Neutrophil (primary cell): ENCODE data around the gene P2RX2.

Experiments used
- H3K27ac ChIP-seq: fragments of 200-600 bp; sonication (generic); 2 replicates; pipeline ENCODE4 v1.5.1; 2016; ENCODE audit warnings: mild to moderate bottlenecking, moderate library complexity
- H3K27me3 ChIP-seq: fragments of 200-600 bp; sonication (generic); 2 replicates; pipeline ENCODE4 v1.6.0; 2016; ENCODE audit warnings: mild to moderate bottlenecking
- H3K36me3 ChIP-seq: fragments of 200-600 bp; sonication (generic); 2 replicates; pipeline ENCODE4 v1.5.1; 2017
- H3K4me1 ChIP-seq, 2 experiments: fragments of 200-600 bp in 1 of 2; sonication (generic) in 1 of 2; 1 replicate in 1 of 2; 2 replicates in 1 of 2; pipeline versions ENCODE4 v1.5.1 to v1.6.1; 2013 to 2016; ENCODE audit warnings: low read depth in 1 of 2, low read length in 1 of 2, mild to moderate bottlenecking in 1 of 2, moderate library complexity in 1 of 2; ENCODE audit not compliant: control insufficient read depth in 1 of 2, insufficient read depth in 1 of 2
- H3K4me3 ChIP-seq, 2 experiments: fragments of 200-600 bp in 1 of 2; sonication (generic) in 1 of 2; 1 replicate in 1 of 2; 2 replicates in 1 of 2; pipeline ENCODE4 v1.5.1; 2013 to 2016; ENCODE audit warnings: low read depth in 1 of 2, low read length in 1 of 2, mild to moderate bottlenecking in 1 of 2, moderate library complexity in 1 of 2
- H3K9me3 ChIP-seq: fragments of 200-600 bp; sonication (generic); 2 replicates; pipeline ENCODE4 v1.5.1; 2016
- CTCF ChIP-seq: fragments of 200-600 bp; sonication (generic); IDR thresholded peaks from 2 replicates; pipeline ENCODE4 v1.5.1; 2016; ENCODE audit warnings: antibody characterized with exemption

P2RX2 gene

DNA sequence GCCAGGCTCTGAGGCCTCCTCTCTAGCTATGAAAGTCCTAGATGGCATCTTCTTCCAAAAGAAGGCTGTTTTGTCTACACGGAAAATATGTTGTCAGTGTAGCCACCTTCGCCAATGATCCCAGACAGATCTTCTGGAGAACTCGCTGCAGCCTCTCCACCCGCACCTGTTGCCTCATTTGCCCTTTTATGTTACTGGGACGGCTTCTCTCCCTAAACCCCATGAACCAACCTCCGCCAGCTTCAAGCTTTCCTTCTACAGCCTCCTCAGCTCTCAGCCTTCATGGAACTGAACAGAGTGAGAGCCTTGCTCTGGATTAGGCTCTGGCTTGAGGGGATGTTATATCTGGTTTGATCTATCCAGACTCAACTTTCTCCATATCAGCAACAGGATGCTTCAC is 10.8 kb downstream of the P2RX2 start:
- TF ChIP-seq CTCF = no peak
- H3K36me3 ChIP-seq = peaks cover 94% of the 10 kb centered on the region
- no peaks in the 10 kb centered on the region for H3K4me1 ChIP-seq
- H3K27me3 ChIP-seq = no peaks in the 10 kb centered on the region
- H3K4me3 ChIP-seq = no peak overlapping the region
- H3K9me3 ChIP-seq = no peaks in the 10 kb centered on the region
- no peak overlapping the region for H3K27ac ChIP-seq

DNA sequence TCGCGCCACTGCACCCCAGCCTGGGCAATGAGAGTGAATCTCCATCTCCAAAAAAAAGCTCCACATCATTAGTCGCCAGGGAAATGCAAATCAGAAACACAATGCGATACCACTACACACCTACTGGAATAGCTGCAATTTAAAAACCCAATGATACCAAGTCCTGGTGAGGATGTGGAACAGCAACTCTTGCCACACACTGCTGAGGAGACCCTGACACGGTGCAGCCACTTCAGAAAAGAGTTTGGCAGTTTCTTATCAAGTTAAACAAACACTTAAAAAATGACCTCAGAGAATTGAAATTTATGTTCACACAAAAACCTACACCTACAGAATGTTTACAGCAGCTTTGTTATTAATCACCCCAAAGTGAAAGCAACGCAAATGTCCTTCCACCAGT is 12.1 kb downstream of the P2RX2 start:
- no peak for TF ChIP-seq CTCF
- Histone ChIP-seq H3K36me3 (peaks cover 94% of the 10 kb centered on the region), H3K9me3 (no peaks in the 10 kb centered on the region), H3K4me3 (no peak overlapping the region), H3K27ac (no peak overlapping the region), H3K4me1 (no peaks in the 10 kb centered on the region), H3K27me3 (no peaks in the 10 kb centered on the region)

GRCh38 chr12:132631666-132632065 is 13.1 kb downstream of the P2RX2 start:
- H3K27ac ChIP-seq = no peak overlapping the region
- H3K36me3 ChIP-seq = peaks cover 92% of the 10 kb centered on the region
- no peaks in the 10 kb centered on the region for H3K9me3 ChIP-seq
- no peaks in the 10 kb centered on the region for H3K4me1 ChIP-seq
- H3K27me3 ChIP-seq = no peaks in the 10 kb centered on the region
- no peak overlapping the region for H3K4me3 ChIP-seq
- TF ChIP-seq CTCF = no peak

DNA sequence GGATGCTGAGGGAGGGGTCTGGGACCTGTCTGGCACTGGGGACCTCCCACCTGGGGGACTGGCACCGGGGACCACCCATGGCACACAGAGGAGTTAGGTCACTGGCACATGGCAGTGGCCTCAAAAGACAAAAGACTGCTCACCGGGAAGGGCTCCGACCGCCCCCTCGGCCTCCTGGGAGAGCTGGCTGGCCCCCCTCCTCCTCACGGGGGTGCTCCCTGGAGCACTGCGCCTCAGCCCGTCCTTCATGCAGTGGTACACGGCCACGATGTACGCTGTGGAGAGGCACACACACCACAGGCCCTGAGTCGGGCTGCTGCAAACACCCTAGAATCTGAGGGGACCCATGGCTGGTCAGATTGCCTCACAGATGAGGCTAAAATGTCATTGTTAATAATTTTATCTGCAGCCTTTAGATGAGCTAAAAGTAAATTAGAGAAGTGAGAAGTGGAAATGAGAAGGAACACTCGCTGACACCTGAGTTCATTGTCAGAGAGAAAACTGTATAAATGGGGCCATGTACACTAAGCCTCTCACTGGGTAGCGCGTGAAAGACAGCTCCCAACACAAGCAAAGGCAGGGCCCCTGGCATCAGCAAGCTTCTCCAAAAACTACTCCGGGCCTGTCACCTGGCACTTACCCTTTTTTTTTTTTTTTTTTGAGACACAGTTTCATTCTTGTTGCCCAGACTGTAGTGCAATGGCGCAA is 14.1 kb downstream of the P2RX2 start:
- TF ChIP-seq CTCF = no peak
- Histone ChIP-seq H3K4me3 (no peak overlapping the region), H3K27ac (no peak overlapping the region), H3K36me3 (peaks cover 97% of the 10 kb centered on the region), H3K27me3 (no peaks in the 10 kb centered on the region), H3K9me3 (no peaks in the 10 kb centered on the region), H3K4me1 (no peaks in the 10 kb centered on the region)

DNA sequence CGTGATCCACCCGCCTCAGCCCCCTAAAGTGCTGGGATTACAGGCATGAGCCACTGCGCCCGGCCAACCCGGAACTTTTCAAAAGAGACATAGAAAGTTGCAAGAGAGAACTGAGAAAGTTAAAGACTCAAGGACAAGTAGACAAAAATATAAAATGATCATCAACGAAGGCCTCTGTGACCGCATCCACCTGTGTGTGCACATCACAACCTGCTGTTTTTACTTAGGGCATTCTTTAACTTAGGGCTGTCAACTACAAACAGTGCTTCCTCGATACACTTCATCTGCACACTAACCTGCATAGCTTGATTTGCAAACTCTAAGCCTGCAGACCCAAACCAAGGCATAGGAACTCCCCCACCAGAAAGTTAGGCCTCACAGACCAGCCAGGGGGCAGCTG is 14.8 kb downstream of the P2RX2 start:
- H3K27ac ChIP-seq = no peak overlapping the region
- H3K4me1 ChIP-seq = no peaks in the 10 kb centered on the region
- H3K4me3 ChIP-seq = no peak overlapping the region
- H3K36me3 ChIP-seq = peaks cover 95% of the 10 kb centered on the region
- H3K9me3 ChIP-seq = no peaks in the 10 kb centered on the region
- H3K27me3 ChIP-seq = no peaks in the 10 kb centered on the region
- TF ChIP-seq CTCF = no peak
